Measurements from ENCODE around the gene SDHAF1.

DNA sequence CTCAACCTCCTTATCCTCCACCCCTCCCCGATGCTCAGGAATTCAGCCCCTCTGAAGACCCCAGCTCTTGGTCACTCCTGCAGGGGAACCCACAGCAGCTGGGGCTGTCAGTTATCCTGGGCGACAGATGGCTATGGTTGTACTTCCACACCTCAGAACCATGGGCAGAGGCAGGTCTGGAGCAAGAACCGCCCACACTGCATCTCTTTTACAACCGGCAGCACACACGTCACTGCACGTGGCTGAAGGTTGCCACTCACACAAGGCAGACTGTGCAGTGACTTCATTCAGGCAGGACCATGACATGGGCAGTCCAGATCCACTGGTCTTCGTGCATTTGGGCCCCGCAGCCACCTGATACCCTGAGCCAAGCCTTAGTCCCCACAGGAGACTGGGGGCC lies 21.5 kb upstream of the SDHAF1 start:
- TF ChIP-seq FOXA1 (IDR thresholded peaks at IDR 0.05): no peak
- TF ChIP-seq ARNT (IDR thresholded peaks at IDR 0.05): no peak
- TF ChIP-seq TARDBP (IDR thresholded peaks at IDR 0.05): no peak
- TF ChIP-seq ELF4 (IDR thresholded peaks at IDR 0.05): no peak
- no peak for TF ChIP-seq ZNF384 (IDR thresholded peaks at IDR 0.05)
- TF ChIP-seq FOXM1 (IDR thresholded peaks at IDR 0.05; ENCODE audit: borderline replicate concordance): no peak
- TF ChIP-seq BHLHE40 (IDR thresholded peaks at IDR 0.05; ENCODE audit: borderline replicate concordance): no peak
- TF ChIP-seq NFRKB (IDR thresholded peaks at IDR 0.05): no peak
- no peak for TF ChIP-seq SP1 (IDR thresholded peaks at IDR 0.05)
- no peak for TF ChIP-seq HDGF (IDR thresholded peaks at IDR 0.05; ENCODE audit: borderline replicate concordance)
- no peak for TF ChIP-seq LEF1 (IDR thresholded peaks at IDR 0.05; ENCODE audit: borderline replicate concordance)

Measured in HEK293T (cell line).